Tibial nerve (tissue), 4 donors: ENCODE results near the gene FLACC1.

ENCODE experiments used
- EP300 ChIP-seq, 2 donors: sonication (generic); formaldehyde crosslinking; IDR thresholded peaks; one replicate each; pipeline ENCODE4 v1.6.1; 2017; ENCODE audit warnings: antibody characterized with exemption in 2 of 2, mild to moderate bottlenecking in 1 of 2
- POLR2A ChIP-seq, 2 donors: fragments of 450-650 bp; IDR thresholded peaks; one replicate each; pipeline ENCODE4 v1.6.1; 2017; ENCODE audit warnings: antibody characterized with exemption in 2 of 2, mild to moderate bottlenecking in 2 of 2, moderate library complexity in 2 of 2
- TF ChIP-seq, protein P1 (sequence below), 5 experiments: fragments of 200-600 bp in 3 of 5; fragments of 450-650 bp in 2 of 5; sonication (generic) in 3 of 5; IDR thresholded peaks; one replicate each; pipeline ENCODE4 v1.5.1; 2016 to 2019; ENCODE audit warnings: antibody characterized with exemption in 5 of 5, mild to moderate bottlenecking in 3 of 5, moderate library complexity in 2 of 5

DNA sequence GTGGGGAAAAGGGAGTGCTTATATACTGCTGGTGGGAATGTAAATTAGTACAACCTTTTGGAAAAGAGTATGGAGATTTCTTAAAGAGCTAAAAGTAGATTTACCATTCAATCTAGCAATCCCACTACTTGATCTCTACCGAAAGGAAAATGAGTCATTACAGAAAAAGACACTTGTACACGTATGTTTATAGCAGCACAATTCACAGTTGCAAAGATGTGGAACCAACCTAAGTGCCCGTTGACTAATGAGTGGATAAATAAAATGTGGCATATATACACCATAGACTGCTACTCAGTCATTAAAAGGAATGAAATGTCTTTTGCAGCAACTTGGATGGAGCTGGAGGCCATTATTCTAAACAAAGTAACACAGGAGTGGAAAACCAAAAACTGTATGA lies 29.5 kb downstream of the FLACC1 start:
- TF ChIP-seq POLR2A (IDR thresholded peaks at IDR 0.05) (no peak), EP300 (IDR thresholded peaks at IDR 0.05) (no peak)
- TF ChIP-seq, protein P1, sequence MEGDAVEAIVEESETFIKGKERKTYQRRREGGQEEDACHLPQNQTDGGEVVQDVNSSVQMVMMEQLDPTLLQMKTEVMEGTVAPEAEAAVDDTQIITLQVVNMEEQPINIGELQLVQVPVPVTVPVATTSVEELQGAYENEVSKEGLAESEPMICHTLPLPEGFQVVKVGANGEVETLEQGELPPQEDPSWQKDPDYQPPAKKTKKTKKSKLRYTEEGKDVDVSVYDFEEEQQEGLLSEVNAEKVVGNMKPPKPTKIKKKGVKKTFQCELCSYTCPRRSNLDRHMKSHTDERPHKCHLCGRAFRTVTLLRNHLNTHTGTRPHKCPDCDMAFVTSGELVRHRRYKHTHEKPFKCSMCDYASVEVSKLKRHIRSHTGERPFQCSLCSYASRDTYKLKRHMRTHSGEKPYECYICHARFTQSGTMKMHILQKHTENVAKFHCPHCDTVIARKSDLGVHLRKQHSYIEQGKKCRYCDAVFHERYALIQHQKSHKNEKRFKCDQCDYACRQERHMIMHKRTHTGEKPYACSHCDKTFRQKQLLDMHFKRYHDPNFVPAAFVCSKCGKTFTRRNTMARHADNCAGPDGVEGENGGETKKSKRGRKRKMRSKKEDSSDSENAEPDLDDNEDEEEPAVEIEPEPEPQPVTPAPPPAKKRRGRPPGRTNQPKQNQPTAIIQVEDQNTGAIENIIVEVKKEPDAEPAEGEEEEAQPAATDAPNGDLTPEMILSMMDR (IDR thresholded peaks at IDR 0.05) = no peak
